Stimulated activated naive CD4-positive, alpha-beta T cell treated with Interleukin-2 at 50 U/mL for 16 hours (primary cell): Measurements from ENCODE around the gene PGC.
"Not testable (repeated sequence)": the region's sequence is repeated elsewhere in the genome, so short reads cannot be mapped to it uniquely, and the experiment has no call there.

Experiments used
- DNase-seq: peaks from one replicate; lab custom pipeline; 2025; lab: John Stamatoyannopoulos, UW

PGC gene

DNA sequence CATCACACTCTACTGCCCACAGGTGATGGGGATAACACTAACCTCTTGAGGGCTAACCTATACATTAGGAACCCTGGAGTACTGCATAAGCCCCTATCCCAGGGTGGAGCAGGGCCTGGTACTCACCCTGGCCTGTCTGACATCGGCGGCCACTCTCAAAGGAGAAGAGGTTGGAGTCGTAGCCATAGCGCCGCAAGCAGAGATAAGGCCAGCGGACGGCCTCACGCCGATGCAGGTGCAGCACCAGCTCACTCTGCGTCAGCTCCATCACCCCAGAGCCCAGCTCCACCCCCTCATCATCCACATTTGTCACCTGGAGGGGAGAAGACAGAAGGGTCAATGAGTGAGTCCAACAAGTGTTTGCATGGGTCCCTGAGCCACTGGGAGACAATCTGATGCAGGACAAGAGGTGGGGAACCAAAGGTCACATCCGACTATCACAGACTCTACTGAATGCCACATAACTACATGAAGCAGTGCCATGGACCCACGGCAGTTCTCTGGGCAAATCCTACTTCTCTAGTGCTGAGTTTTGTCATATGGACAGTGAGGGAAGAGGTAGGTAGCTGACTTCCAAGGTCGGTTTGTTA, 28.2 kb upstream of the PGC start:
- no peak for DNase-seq

DNA sequence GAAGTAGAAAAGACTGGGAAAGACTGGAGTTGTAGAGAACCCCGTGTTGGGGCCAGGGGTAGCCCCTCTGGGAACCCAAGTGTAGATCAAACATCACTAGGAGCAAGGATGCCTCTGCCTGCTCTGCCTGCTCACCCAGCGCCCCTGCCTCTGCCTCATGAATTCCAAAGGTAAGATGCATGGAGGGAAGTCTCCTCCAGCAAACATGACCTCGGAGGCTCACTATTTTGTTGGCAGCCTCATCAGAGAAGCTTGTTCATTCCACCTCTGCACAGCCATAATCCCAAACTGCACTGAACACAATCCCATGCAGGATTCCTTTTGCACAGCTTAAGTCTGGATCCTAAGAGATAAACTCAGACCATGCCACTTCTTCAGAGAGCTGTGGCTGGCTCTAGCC, 27.6 kb upstream of the PGC start:
- no peak for DNase-seq

DNA sequence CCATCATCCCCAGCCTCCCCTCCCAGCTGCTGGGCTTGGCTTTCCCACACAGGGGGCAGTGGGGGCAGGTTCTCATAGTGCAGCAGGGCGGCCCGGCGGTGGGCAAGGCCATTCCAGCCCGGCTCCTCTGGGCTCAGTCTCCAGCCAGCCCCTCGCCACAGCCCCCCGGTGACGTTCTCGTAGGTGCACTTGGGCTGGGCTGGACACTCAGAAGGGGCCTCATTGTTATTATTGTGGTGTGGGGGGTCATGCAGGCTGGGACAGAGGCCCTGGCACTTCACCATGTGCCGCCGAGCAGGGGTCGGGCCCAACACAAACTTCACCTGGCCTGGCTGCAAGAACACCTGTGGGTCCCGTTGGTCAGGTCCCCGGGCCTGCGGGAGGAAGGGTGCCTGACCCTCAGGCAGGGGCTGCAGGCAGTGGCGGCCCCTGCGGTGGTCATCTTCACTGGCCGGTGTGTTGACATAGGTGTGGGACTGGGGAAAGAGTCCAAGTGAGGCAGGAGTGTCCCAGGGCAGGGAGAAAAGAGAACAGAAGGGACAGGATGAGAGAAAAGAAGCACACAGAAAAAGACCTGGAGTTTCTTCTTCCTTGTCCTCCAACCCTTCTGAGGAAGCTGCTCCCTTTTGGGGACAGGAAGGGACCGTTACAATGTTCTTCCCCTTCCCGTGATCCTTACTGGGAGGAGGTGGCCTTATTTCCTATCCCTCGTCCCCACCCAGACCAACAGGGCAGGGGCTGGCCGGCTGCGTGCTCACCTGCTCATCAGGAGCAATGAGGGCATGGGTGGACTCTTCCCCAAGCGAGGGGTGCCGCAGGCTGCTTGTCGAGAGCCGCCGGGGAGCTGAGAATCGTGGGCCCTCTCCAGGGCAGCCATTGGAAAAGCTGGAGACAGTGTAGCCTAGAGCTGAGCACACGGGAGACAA, 24.1 kb upstream of the PGC start:
- no peak for DNase-seq

DNA sequence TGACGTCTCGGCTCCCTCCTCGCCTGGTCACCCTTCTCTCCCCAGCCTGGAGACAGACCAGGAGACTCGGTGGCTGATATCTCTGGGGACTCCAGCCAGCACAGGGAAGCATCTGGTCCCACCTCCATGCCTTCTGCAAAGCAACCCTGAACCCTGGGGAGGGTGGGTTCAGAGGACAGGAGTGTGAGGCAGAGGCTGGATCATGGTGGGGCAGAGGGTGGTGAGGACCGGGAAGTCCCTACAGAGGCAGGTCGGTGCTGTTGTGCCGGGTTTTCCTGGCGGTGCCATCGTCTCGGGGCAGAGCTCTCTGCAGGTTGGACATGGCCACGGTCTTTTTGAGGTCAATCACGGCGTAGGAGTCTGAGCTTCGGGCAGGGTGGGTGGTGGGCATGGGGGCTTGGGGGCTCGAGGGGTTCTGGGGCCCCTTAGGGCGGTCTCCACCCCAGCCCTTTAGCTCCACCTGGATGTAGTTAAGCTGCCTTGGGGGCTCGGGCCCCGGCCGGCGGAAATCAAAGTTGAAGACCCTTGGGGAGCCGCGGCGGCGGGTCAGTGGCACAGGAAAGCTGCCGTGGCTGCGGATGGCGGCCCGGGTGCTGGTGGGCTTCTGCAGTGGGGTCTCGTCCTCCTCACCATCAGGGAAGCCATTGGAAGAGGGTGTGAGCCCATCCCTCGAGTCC, 23.3 kb upstream of the PGC start:
- DNase-seq, result no peak

DNA sequence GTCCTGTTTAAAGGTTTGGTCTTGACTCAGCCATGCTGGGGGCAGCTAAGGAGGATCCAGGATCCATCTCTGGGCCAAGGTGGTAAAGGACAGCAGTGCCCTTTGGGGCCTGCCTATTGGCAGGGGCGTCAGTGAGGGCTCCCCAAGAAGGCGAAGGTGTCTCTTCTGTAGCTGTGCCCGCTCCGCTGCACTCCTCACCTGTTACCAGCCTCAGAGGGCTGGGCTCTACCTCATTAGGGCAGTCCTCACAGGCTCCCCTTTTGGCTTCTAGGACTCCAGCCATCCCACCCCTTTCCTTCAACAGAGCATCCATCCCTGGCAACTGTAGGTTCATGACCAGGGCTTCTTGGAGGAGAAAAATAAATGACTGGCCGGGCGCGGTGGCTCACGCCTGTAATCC, 22.2 kb upstream of the PGC start:
- DNase-seq, result no peak

DNA sequence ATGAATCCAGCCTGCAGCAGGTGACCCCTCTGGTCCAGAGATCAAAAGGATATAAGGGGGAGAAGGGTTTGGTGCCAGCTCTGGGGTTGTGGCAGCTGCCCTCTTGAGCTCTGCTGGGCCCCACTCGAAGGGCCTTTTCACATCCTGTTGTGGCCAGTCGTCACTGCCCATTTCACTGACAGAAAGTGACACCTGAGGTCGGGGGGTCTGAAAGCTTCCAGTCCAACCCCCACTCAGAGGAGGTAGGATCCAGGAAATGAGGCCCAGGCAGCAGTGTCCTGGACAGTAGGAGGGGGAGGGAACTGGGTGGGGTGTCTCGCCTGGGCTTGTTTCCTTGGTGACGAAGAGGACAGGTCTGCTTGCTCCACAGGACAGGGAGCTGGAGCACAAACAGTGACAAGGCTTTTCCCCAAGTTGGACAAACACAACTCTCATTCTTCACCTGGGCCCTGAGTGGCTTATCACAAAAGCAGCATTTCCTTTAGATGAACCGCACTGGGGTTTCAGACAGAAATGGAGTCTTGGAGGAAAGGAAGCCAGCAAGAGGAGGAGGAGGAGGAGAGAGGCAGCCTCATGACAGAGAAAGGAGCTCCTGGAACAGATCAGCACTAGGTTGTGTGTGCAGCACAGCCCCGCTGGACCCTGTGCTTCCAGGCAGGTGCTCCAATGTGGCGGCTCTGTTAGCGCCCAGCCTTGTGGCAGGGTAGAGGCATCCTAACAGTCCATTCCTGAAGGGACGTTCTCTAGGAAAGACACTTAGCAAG, 21.5 kb upstream of the PGC start:
- no peak for DNase-seq

DNA sequence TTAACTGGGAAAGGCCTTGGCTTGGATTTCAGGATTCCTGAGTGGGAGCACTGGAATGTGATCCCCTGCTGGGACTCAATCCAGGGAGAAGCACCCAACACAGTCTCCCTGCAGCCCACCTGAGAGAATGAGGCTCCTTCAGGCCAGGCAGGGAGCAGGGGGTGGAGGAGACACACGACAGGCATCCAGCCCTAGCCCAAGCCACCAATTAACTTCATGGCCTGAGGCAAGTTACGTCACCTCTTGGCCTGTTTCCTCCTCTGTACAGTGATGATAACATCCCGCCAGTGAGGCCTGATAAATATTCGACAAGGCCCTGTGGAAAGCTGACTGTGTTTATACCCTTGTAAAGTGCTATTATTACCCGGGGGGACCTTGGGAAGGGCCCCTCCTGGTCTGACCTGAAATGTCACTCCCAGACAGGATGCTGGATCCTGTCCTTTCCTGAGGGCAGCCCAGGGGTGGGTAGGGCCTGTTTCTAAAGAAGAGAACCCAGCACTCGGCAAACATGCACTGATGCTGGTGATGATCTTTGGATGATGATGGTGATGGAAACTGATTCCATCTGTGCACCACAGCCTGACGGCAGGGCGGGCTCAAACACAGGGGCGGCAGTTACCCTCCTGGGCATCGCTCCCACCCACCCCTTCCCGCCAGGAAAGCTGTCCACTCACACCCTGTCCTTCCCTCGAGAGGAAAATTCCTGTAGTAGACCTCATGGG, 20.1 kb upstream of the PGC start:
- no peak for DNase-seq

DNA sequence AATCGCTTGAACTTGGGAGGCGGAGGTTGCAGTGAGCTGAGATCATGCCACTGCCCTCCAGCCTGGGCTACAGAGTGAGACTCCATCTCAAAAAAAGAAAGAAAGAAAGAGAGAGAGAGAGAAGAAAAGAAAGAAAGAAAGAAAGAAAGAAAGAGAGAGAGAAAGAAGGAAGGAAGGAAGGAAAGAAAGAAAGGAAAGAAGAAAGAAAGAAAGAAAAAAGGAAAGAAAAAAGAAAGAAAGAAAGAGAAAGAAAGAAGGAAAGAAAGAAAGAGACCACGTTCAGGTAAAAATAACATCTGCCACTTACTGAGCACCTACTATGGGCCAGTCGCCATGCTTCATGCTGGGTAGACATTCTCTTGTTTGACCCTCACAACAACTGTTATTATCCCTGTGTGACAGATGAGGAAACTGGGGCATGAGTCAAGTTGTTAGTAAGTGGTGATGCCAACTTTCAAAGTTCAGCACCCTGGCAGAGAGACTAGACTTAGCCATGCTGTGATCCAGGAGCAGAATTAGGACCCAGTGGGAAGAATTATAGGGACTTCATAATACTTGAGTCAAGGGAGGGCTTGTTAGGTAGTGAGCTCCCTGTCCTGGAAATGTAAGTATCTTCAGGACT, 19.0 kb upstream of the PGC start:
- not testable (repeated sequence) for DNase-seq

DNA sequence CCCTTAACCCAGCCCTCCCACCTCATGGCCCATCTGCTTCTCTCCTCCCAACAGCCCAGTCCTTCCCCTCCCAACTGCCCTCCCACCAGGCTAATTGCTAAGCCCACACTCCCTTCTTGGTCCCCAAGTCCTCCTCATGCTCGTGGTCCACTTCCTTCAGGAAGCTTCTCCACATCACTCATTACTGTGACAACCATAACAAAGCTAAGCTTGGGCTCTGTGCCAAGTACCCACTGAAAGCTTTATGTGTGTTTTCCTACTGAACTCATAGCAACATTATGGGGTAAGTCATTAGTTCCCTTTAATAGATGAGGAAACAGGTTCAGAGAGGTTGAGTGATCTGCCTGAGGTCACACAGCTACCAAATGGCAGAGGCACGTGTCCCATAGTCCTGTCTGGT, 16.3 kb upstream of the PGC start:
- DNase-seq, result no peak

DNA sequence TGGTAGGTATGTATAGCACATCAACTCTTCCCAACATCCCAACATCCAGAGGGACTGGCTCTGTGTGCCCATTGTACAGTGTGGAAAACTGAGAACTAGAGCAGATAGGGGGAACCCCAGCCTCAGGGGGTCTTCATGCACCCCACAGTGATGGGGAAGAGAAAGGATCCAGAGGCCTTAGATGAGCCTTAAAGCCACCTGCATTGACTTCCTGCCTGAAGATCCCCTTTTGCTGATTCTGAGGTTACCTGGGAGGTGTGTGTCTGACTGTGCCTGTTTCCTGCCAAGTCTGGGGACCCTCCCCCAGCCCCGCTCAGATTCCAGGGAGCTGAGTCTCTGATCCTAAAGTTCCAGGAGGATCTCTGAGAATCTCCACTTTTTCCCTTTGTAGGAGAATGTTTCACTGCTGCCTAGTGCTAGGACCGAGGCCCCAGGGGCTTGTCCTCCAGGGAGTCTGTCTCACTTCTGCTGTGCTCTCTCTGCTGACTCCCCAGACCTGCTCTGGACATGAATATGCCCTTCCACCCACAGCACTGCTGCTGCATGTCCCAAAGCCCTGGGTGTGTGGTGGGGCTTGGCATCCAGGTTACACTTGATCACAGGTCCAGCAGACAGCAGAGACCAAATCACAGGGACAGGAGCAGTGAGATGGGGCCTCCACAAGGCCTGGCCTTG, 12.8 kb upstream of the PGC start:
- no peak for DNase-seq

DNA sequence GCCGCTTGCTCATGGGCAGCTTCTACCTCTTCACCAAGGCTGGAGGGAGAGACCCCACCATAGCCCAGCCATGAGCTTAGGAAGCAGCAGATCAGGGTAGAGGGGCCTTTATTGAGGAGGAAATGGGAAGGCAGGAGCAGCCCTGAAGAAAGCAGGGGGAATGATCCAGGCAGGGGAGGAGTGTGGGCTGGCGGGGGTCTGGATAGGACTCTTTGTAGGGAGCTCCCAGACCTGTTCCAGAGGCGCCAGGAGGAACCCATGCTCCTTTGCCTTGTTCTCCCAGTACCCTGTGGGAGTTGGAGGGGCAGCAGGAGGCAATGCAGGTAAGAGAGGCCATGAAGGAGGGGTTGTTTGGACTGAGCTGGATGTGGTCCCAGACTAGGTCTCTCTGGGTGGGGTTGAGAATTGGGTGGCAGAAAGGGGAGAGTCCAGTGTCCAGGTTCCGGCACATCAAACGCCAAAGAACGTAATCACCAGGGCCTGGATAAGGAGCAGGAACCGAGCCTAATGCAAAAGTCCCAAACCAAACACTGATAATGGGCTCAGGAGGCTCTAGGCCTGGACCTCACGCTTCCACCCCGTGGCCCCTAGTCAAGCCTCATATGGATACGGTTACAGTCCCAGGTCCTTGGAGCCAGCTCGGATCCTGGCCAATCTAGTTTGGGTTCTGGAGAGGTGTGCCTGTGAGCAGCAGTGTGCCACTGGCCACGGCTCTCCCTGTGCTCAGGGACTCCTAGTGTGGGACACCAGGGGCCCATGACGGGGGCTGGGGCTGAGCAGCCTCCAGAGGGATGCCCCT, 12.1 kb upstream of the PGC start:
- no peak for DNase-seq

DNA sequence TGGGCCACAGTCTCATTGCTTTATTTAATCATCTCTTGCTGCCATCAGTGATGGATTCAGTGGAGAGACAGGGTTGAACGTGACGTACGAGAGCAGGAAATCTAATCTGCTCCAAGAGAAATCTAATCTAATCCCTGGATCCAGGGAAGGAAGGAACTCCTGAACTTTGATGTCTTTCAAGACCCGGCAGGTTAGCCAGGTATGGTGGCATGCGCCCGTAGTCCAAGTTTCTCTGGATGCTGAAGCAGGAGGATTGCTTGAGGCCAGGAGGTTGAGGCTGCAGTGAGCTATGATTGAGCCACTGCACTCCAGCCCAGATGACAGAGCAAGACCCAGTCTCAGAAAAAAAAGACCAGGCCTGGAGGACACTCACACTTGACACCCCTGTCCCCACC, 11.4 kb upstream of the PGC start:
- no peak for DNase-seq

DNA sequence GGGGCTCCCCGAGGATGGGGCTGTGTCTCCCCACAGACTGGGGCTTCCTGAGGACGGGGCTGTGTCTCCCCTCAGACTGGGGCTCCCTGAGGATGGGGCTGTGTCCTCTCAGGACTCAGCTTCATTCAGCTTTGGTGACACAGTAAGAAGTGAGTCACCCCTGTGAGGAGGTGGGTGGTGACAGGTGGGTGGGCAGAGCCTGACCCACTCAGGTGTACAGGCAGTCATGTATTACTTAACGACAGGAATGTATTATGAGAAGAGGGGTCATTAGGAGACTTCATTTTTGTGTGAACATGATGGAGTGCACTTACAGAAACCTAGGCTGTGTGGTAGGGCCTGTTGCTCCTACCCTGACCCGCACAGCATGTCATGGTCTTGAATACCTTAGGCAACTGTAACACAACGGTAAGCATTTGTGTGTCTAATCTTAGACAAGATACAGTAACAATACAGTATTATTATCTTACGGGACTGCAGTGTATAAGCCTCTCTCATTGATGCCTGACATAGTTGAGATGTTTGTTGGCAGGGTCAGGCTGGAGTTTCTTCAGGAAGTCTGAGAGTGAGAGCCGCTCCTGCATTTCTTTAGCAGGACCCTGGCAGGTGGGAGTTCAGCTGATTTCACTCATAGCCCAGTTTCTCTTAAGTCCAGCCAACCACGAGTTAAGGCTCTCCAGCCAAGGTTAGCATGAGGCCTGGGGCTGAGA, 10.9 kb upstream of the PGC start:
- no peak for DNase-seq

DNA sequence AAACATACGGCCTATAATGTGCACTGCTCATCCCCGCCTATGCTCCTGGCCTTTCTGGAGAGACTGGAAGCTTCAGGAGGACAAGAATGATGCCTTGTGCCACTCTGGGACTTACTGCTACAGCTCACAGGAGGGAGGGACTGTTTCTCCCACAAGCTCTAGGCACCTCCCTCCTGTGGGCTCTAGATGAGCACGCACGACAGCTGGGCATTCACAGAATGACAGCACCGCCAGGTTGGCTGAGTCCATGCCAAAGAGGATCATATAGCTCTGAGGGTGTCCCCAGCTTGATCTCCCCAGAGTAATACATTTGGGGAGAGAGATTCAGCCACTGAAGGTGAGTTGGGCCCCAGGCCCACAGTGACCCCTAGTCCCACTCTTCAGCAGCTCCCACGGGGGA, 10.1 kb upstream of the PGC start:
- DNase-seq, result no peak

DNA sequence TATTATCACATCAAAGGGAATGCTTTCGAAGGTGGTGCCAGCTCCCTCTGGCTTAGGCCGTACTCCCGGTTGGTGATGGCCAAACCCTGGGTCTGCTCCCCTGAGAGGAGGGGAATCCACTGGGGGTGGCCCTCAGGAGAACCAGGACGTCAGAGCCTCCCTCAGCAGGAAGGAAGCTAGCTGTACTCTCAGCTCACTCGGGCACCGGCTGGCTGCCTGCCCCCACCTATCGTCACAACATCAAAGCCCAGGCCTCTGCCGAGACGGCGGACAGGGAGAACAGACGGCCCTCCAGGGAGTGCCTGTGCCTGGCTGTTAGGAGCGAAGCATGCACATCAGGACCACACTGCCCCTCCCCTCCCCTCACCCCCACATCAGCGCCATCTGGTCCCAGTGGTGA, 9.2 kb upstream of the PGC start:
- DNase-seq, result no peak

DNA sequence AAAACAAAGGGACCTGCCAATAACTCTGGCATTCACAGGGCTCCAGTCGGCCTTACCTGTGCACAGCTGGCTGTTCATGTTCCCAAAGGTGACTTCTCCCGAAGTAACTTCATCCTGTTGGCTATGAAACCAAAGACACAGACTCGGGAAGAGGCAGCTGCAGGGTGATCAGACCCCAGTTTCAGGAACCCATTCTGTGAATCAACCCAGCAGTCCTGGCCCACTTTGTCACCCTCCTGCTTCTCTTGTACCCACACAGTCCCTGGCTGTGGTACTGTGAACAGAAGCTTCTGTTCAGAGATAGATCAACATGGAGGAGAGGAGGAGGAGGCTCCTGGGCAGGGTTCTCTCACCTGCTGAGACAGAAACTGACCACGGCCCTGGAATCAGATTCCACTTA, 8.7 kb upstream of the PGC start:
- DNase-seq, result no peak

DNA sequence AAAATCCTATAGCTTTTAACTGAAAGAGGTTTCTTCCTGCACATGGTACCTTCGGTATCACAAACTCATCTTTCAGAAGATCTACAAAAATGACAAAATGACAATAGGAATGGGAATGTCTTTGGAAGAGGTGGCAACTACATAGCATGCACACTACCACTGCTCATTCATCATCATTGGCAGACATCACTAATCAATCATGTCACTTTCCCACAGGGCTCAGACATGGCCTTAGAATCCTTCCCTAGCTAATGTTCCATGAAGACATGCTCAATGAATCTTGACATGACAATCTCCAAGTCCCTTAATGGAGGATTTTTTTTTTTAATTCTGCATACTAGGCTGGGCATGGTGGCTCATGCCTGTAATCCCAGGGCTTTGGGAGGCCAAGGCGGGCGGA, 3.2 kb upstream of the PGC start:
- DNase-seq, result no peak

DNA sequence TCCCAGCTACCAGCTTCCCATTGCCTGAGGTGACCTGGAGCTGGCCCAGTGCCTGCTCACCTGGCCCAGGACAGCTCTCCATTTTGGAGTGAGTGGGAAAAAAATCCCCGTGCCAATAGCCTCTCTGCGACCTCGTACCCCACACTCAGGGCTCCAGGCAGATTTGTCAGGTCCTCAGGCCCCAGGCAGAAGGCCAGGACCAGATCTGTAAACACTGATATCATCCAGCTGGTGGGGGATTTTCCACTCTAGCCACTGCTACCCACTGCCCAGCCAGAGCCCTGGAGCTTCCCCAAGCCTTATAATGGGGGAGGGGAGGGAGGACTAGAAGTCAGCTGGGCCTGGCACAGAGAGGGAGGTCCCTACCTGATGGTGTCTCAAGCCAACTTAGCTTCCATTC, 1.3 kb upstream of the PGC start:
- DNase-seq, result no peak

DNA sequence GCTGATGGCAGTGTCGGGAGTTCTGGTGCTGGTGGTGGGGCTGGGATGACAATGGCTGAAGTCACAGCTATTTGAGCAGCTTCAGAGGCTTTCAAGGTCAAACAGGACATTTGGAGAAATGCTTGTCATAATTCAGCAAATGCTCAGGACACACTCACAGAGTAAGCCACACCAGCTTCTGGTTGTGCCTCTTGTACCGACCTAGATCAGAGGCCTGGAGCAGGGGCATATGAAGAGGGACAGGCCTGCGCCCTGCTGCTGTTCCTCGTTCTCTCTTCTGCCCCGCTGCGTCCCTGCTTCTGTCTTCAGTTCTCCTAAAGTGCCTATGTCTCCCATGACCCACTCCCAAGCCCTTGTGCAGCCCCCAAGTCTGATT, 893 bp upstream of the PGC start:
- DNase-seq, result no peak
